H1 (cell line): ENCODE data around the gene PLB1. TPM values are rescaled to one million over a fixed set of nuclear protein-coding genes. Genes with fewer than 3 reads are reported as not detected.

ENCODE experiments used
- CTCF ChIA-PET: fragments of 300-600 bp; sonication (Branson Sonifier 250); formaldehyde crosslinking; loops from one replicate; lab custom pipeline; 2021; ENCODE audit not compliant: partially characterized antibody; lab: Charles Lee
- POLR2A ChIA-PET: fragments of 300-600 bp; sonication (Branson Sonifier 250); formaldehyde crosslinking; loops from one replicate; lab custom pipeline; 2021; ENCODE audit warnings: inconsistent platforms; ENCODE audit not compliant: partially characterized antibody; lab: Charles Lee
- DNase-seq, 2 experiments: peaks; one replicate each; pipeline versions ENCODE4 v3.0.0 to v3.0.0-alpha.2; 2010 to 2022; ENCODE audit warnings: low spot score in 2 of 2, low read depth in 1 of 2, mixed read lengths in 1 of 2
- FAIRE-seq: peaks from 2 replicates; lab custom pipeline; 2011; peaks lifted over from hg19 to GRCh38; lab: Jason Lieb, UNC
- H2AFZ ChIP-seq: 2 replicates; pipeline ENCODE4 v1.8.1; 2012; ENCODE audit warnings: low read length, inconsistent platforms
- H2AK5ac ChIP-seq: 2 replicates; pipeline ENCODE4 v1.6.1; 2013; ENCODE audit warnings: low read depth, low read length
- H2BK120ac ChIP-seq: replicated peaks from 2 replicates; pipeline ENCODE3; 2013; ENCODE audit warnings: low read depth, low read length, inconsistent platforms
- H2BK12ac ChIP-seq: 2 replicates; pipeline ENCODE4 v1.6.1; 2013; ENCODE audit warnings: low read depth, low read length
- H2BK15ac ChIP-seq: 2 replicates; pipeline ENCODE4 v1.6.1; 2013; ENCODE audit warnings: low read length
- H2BK20ac ChIP-seq: 2 replicates; pipeline ENCODE4 v1.6.1; 2013; ENCODE audit warnings: low read length
- H2BK5ac ChIP-seq: 2 replicates; pipeline ENCODE4 v1.6.1; 2013; ENCODE audit warnings: low read depth, low read length
- H3K14ac ChIP-seq: 2 replicates; pipeline ENCODE4 v1.6.1; 2013; ENCODE audit warnings: inconsistent platforms; ENCODE audit not compliant: insufficient read length
- H3K18ac ChIP-seq: 2 replicates; pipeline ENCODE4 v1.6.1; 2013; ENCODE audit warnings: low read length; ENCODE audit errors: extremely low read depth
- H3K23ac ChIP-seq: 2 replicates; pipeline ENCODE4 v1.6.1; 2013; ENCODE audit warnings: inconsistent platforms; ENCODE audit not compliant: insufficient read length
- H3K23me2 ChIP-seq: 2 replicates; pipeline ENCODE4 v1.6.1; 2013; ENCODE audit warnings: low read depth, low read length
- H3K27ac ChIP-seq: 2 replicates; pipeline ENCODE4 v1.6.1; 2011; ENCODE audit warnings: low read depth, low read length, inconsistent platforms
- H3K27me3 ChIP-seq, 4 experiments: replicated peaks in 1 of 4; 1 replicate in 1 of 4; 2 replicates in 3 of 4; pipeline versions ENCODE4 v1.6.1 to v1.8.1; 2011 to 2013; ENCODE audit warnings: low read length in 3 of 4, mild to moderate bottlenecking in 3 of 4, inconsistent platforms in 2 of 4, mixed read lengths in 2 of 4, moderate library complexity in 1 of 4; ENCODE audit not compliant: control insufficient read depth in 3 of 4, insufficient read depth in 3 of 4; ENCODE audit errors: extremely low read depth in 1 of 4
- H3K36me3 ChIP-seq, 4 experiments: 2 replicates each; pipeline versions ENCODE4 v1.6.1 to v1.8.1; 2011 to 2013; ENCODE audit warnings: mild to moderate bottlenecking in 4 of 4, low read length in 3 of 4, moderate library complexity in 2 of 4, control low read depth in 1 of 4, inconsistent platforms in 1 of 4; ENCODE audit not compliant: insufficient read depth in 4 of 4, control insufficient read depth in 2 of 4
- H3K4ac ChIP-seq: replicated peaks from 2 replicates; pipeline ENCODE3; 2013; ENCODE audit warnings: low read length, low read depth, mixed read lengths, inconsistent platforms; ENCODE audit not compliant: insufficient read length
- H3K4me1 ChIP-seq, 4 experiments: replicated peaks in 1 of 4; 1 replicate in 1 of 4; 2 replicates in 3 of 4; pipeline versions ENCODE4 v1.6.1 to v1.8.1; 2011 to 2013; ENCODE audit warnings: low read length in 3 of 4, inconsistent platforms in 2 of 4, mixed read lengths in 1 of 4; ENCODE audit not compliant: insufficient read depth in 4 of 4, control insufficient read depth in 3 of 4
- H3K4me2 ChIP-seq, 2 experiments: 2 replicates each; pipeline versions ENCODE4 v1.6.1 to v1.8.1; 2011 to 2013; ENCODE audit warnings: low read depth in 2 of 2, low read length in 2 of 2, control low read depth in 1 of 2, inconsistent platforms in 1 of 2, mild to moderate bottlenecking in 1 of 2; ENCODE audit not compliant: insufficient read depth in 1 of 2
- H3K4me3 ChIP-seq, 4 experiments: fragments of 200-600, 300-600 bp in 1 of 4; sonication (generic), shearing (Covaris generic), sonication (Bioruptor Twin) in 1 of 4; 2 replicates each; pipeline versions ENCODE4 v1.5.1 to v1.8.1; 2011 to 2016; ENCODE audit warnings: low read length in 4 of 4, low read depth in 3 of 4, control low read depth in 2 of 4, inconsistent platforms in 2 of 4, mild to moderate bottlenecking in 2 of 4, mixed read lengths in 1 of 4, moderate library complexity in 1 of 4; ENCODE audit not compliant: insufficient read depth in 2 of 4; ENCODE audit errors: extremely low read depth in 1 of 4
- H3K56ac ChIP-seq: replicated peaks from 2 replicates; pipeline ENCODE3; 2013; ENCODE audit warnings: low read depth, mild to moderate bottlenecking, mixed read lengths, low read length, inconsistent platforms; ENCODE audit not compliant: insufficient read length
- H3K79me1 ChIP-seq: 2 replicates; pipeline ENCODE4 v1.6.1; 2013; ENCODE audit warnings: low read depth, low read length, control low read depth
- H3K79me2 ChIP-seq, 2 experiments: 2 replicates each; pipeline versions ENCODE4 v1.6.1 to v1.8.1; 2012 to 2013; ENCODE audit warnings: low read length in 2 of 2, mild to moderate bottlenecking in 2 of 2, inconsistent platforms in 1 of 2; ENCODE audit not compliant: insufficient read depth in 2 of 2, control insufficient read depth in 1 of 2
- H3K9ac ChIP-seq, 4 experiments: replicated peaks in 1 of 4; 1 replicate in 1 of 4; 2 replicates in 3 of 4; pipeline versions ENCODE4 v1.6.1 to v1.8.1; 2011 to 2013; ENCODE audit warnings: low read depth in 3 of 4, low read length in 3 of 4, control low read depth in 2 of 4, mild to moderate bottlenecking in 2 of 4, moderate library complexity in 2 of 4, inconsistent platforms in 1 of 4; ENCODE audit errors: extremely low read depth in 1 of 4
- H3K9me3 ChIP-seq, 2 experiments: 2 replicates each; pipeline versions ENCODE4 v1.6.1 to v1.8.1; 2012 to 2013; ENCODE audit warnings: mild to moderate bottlenecking in 2 of 2, moderate library complexity in 2 of 2, control low read depth in 1 of 2, inconsistent platforms in 1 of 2, low read depth in 1 of 2, low read length in 1 of 2, mixed read lengths in 1 of 2; ENCODE audit not compliant: insufficient read depth in 2 of 2
- H4K20me1 ChIP-seq, 2 experiments: replicated peaks in 1 of 2; 2 replicates each; pipeline versions ENCODE3 to v1.8.1; 2011 to 2013; ENCODE audit warnings: inconsistent platforms in 2 of 2, low read length in 2 of 2, mild to moderate bottlenecking in 1 of 2; ENCODE audit not compliant: insufficient read depth in 2 of 2, control insufficient read depth in 1 of 2
- H4K5ac ChIP-seq: 2 replicates; pipeline ENCODE4 v1.6.1; 2013; ENCODE audit warnings: low read length, low read depth, mixed read lengths, inconsistent platforms; ENCODE audit not compliant: insufficient read length
- H4K8ac ChIP-seq: 2 replicates; pipeline ENCODE4 v1.8.0; 2013; ENCODE audit warnings: mild to moderate bottlenecking, moderate library complexity, low read length, inconsistent platforms; ENCODE audit not compliant: insufficient read depth; ENCODE audit errors: extremely low read depth
- H4K91ac ChIP-seq: replicated peaks from 2 replicates; pipeline ENCODE3; 2013; ENCODE audit warnings: low read length, mixed read lengths, inconsistent platforms; ENCODE audit not compliant: insufficient read length
- BRCA1 ChIP-seq: IDR thresholded peaks from 2 replicates; pipeline ENCODE4 v1.6.1; 2012; ENCODE audit warnings: low read depth, low read length, improper control_type of control experiment
- CBX8 ChIP-seq: fragments of 300-800, 300-1000 bp; sonication (generic); IDR thresholded peaks from 2 replicates; pipeline ENCODE4 v1.7.1; 2016; ENCODE audit warnings: low read depth, low read length, borderline replicate concordance
- CEBPB ChIP-seq: IDR thresholded peaks from 2 replicates; pipeline ENCODE4 v1.6.1; 2012; ENCODE audit warnings: low read depth, low read length
- CHD2 ChIP-seq: IDR thresholded peaks from 2 replicates; pipeline ENCODE4 v1.6.1; 2012; ENCODE audit warnings: low read length, improper control_type of control experiment
- EZH2 ChIP-seq: fragments of 200-600 bp; sonication (generic); IDR thresholded peaks from 2 replicates; pipeline ENCODE4 v1.7.1; 2012; ENCODE audit warnings: low read depth, mild to moderate bottlenecking, moderate library complexity, low read length, inconsistent platforms; ENCODE audit not compliant: severe bottlenecking
- FOSL1 ChIP-seq: IDR thresholded peaks from 2 replicates; pipeline ENCODE4 v1.6.1; 2011; ENCODE audit warnings: mild to moderate bottlenecking, low read depth, low read length, moderate library complexity; ENCODE audit not compliant: insufficient read depth
- JUN ChIP-seq: IDR thresholded peaks from 2 replicates; pipeline ENCODE4 v1.6.1; 2011; ENCODE audit warnings: low read depth, mild to moderate bottlenecking, improper control_type of control experiment, low read length
- KDM1A ChIP-seq: fragments of 200-600, 300-600 bp; sonication (generic); IDR thresholded peaks from 2 replicates; pipeline ENCODE4 v1.7.1; 2016; ENCODE audit warnings: mild to moderate bottlenecking, low read length, borderline replicate concordance
- KDM5A ChIP-seq: fragments of 200-600 bp; IDR thresholded peaks from 2 replicates; pipeline ENCODE4 v1.7.1; 2012; ENCODE audit warnings: mild to moderate bottlenecking, low read length, inconsistent platforms, mixed read lengths
- NANOG ChIP-seq: IDR thresholded peaks from 2 replicates; pipeline ENCODE4 v1.6.1; 2011; ENCODE audit warnings: low read length, low read depth, mild to moderate bottlenecking, inconsistent platforms; ENCODE audit not compliant: insufficient read depth, poor library complexity, severe bottlenecking
- RNF2 ChIP-seq: fragments of 200-900, 300-1000 bp; sonication (generic); IDR thresholded peaks from 2 replicates; pipeline ENCODE4 v1.7.1; 2016; ENCODE audit warnings: borderline replicate concordance, low read depth, mild to moderate bottlenecking, antibody characterized with exemption, low read length; ENCODE audit not compliant: poor library complexity, severe bottlenecking; ENCODE audit errors: missing control alignments
- WGBS, 2 experiments: shearing (Covaris generic) in 1 of 2; methylation state at CpG; one replicate each; pipeline versions ENCODE4 v1.1.6 to v1.1.7; 2013 to 2015; ENCODE audit warnings: low lambda C conversion rate in 2 of 2, mixed read lengths in 2 of 2, inconsistent platforms in 1 of 2, low coverage in 1 of 2, missing lambda C conversion rate in 1 of 2; ENCODE audit not compliant: insufficient replicate concordance in 2 of 2, insufficient coverage in 1 of 2, insufficient read length in 1 of 2; ENCODE audit errors: extremely low coverage in 1 of 2, missing lambda C conversion rate in 1 of 2; 5-methylcytosine and 5-hydroxymethylcytosine counted together
- polyA plus RNA-seq, 7 experiments: library from polyadenylated mRNA; depleted of rRNA in 3 of 7; stranded (reverse) in 5 of 7; unstranded in 2 of 7; fragments of >200 nt in 5 of 7; fragments of 200-250 nt in 2 of 7; gene quantifications; 1 replicate in 5 of 7; 2 replicates in 1 of 7; 4 replicates in 1 of 7; pipeline versions ENCODE4 v1.2.1 to v1.2.3, GENCODE V29; 2011 to 2013; ENCODE audit warnings: missing spikeins in 2 of 7, mixed read lengths in 2 of 7
- total RNA-seq: library from RNA; stranded (reverse); fragmentation: NEBNext Ultra II Directional; extraction: Animal tissue kit (Norgen Biotek cat#: 25700); gene quantifications from 2 replicates; pipeline ENCODE4 v1.2.1, GENCODE V29; 2021

The PLB1 gene
- total and polyA plus RNA-seq, 2 of the 8 experiments (the other 6 are each of a cell fraction or from before 2014, with no cell fraction given), result 0.20 to 0.36 TPM

DNA sequence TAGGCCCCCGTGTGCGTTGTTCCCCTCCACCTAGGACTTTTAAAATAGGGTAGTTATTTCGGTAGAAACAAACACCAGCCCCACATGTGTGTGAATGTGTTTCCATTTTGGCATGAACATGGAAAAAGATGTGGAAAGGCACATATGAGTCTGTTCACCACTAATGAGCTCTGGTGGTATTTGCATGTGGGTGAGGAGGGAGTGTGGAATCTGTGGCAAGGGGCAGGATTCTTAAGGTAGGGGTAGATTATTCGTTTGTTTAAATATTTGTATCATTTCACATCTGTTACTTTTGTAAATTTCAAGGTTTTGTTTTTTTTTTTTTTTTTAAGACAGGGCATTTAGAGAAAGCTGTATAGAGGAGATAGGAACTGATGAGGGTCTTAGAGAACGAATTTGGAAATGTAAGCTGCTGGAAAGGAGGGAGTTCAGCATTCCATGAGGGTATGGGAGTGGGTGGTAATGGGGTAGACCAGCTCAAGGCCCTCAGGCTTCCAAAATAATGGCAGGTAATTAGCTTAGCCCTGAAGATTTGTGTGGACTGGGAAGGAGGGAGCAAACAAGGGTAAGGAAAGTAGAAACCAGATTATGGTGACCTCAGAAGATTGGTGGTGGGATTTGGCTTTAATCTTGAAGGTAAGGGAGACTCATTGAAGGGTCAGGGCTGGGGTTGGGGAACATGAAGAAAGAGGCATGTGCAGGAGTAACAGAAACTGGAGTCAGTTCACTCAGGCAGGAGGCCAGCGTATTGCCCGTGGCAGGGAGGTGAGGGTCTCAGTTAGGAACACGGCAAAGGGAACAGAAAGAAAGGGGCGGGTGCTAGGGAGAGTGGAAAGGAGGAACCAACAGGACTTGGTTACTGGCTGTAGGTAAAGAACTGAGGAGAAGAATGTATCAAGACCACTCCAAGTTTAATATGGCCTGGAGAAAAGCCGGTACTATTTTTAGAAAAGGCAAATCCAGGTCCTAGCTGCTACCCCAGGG, 123.6 kb downstream of the PLB1 start:
- H2BK5ac ChIP-seq, result no peak overlapping the region
- H2BK15ac ChIP-seq, result no peak overlapping the region
- H4K8ac ChIP-seq, result no peak overlapping the region
- no peak for FAIRE-seq
- no peak overlapping the region for H2AK5ac ChIP-seq
- no peaks in the 10 kb centered on the region for H3K36me3 ChIP-seq
- H3K27me3 ChIP-seq, result no peaks in the 10 kb centered on the region
- H3K4me1 ChIP-seq, result peaks cover 0 to 5% (median 1%) of the 10 kb centered on the region in 4 experiments; a peak in 3 of 7 replicates
- no peak overlapping the region for H4K5ac ChIP-seq
- WGBS, 2 experiments, result 87% methylated on average over 10 of the region's 10 CpGs; no CpG with 5 or more reads in 1 of the 2 experiments
- H4K91ac ChIP-seq, result no peak overlapping the region
- DNase-seq, result no peak
- ChIA-PET POLR2A (interaction anchor here (0.6 kb wide), 1 partner anchor 340 kb away, joined by 4 read pairs; no protein-coding TSS in a partner anchor), CTCF (interaction anchor here (0.7 to 1.2 kb wide), 3 partner anchors 18 to 1129 kb away, joined by 3 read pairs; no protein-coding TSS in a partner anchor)
- H3K79me1 ChIP-seq, result no peaks in the 10 kb centered on the region
- H3K4ac ChIP-seq, result no peak overlapping the region
- no peak overlapping the region for H3K9ac ChIP-seq
- no peak overlapping the region for H2BK120ac ChIP-seq
- no peak overlapping the region for H3K27ac ChIP-seq
- no peaks in the 10 kb centered on the region for H3K79me2 ChIP-seq
- H2BK20ac ChIP-seq, result no peak overlapping the region
- no peak overlapping the region for H3K4me2 ChIP-seq
- H3K9me3 ChIP-seq, result no peaks in the 10 kb centered on the region
- no peaks in the 10 kb centered on the region for H4K20me1 ChIP-seq
- H3K23ac ChIP-seq, result no peak overlapping the region
- H3K18ac ChIP-seq, result no peak overlapping the region
- H3K56ac ChIP-seq, result no peak overlapping the region
- no peak overlapping the region for H2BK12ac ChIP-seq
- H3K23me2 ChIP-seq, result no peaks in the 10 kb centered on the region; the same call in 1 of the 2 replicates
- no peak overlapping the region for H3K14ac ChIP-seq
- no peak overlapping the region for H2AFZ ChIP-seq
- no peak overlapping the region for H3K4me3 ChIP-seq
- no peak for TF ChIP-seq CBX8
- no peak for TF ChIP-seq JUN
- TF ChIP-seq RNF2, result no peak
- TF ChIP-seq KDM5A, result no peak
- TF ChIP-seq KDM1A, result no peak
- TF ChIP-seq CHD2, result no peak
- TF ChIP-seq BRCA1, result no peak
- TF ChIP-seq NANOG, result no peak
- TF ChIP-seq CEBPB, result no peak
- TF ChIP-seq EZH2, result no peak
- TF ChIP-seq FOSL1, result no peak
